IMR-90 (cell line): Measurements from ENCODE around the gene PRF1. TPM values are rescaled to one million over a fixed set of nuclear protein-coding genes. Genes with fewer than 3 reads are reported as not detected.

Source experiments
- ATAC-seq: fragments of 200-7000 bp; cut with Tn5 transposase; 2 replicates; pipeline ENCODE4 v1.9.1; 2020; ENCODE audit warnings: low read depth, mild to moderate bottlenecking, moderate library complexity
- BruUV-seq: library from RNA; stranded (reverse); fragments of 400-500 nt; replicated peaks from 2 replicates; lab custom pipeline; 2021; lab: Mats Ljungman, UMichigan
- CTCF ChIA-PET: fragments of 300-600 bp; formaldehyde crosslinking; extraction: SDS; loops from one replicate; lab custom pipeline; 2021; ENCODE audit warnings: antibody characterized with exemption; lab: Yijun Ruan, JAX
- POLR2A ChIA-PET: fragments of 300-600 bp; sonication (Branson Sonifier 250); formaldehyde crosslinking; loops from one replicate; lab custom pipeline; 2022; ENCODE audit warnings: antibody characterized with exemption; ENCODE audit not compliant: unreplicated experiment; lab: Charles Lee
- DNase-seq: peaks from one replicate; pipeline ENCODE4 v3.0.0; 2013
- H2AFZ ChIP-seq: replicated peaks from 2 replicates; pipeline ENCODE3; 2013; ENCODE audit warnings: low read length, mild to moderate bottlenecking; ENCODE audit not compliant: poor library complexity
- H2AK5ac ChIP-seq: 2 replicates; pipeline ENCODE4 v1.6.1; 2013; ENCODE audit warnings: low read depth, low read length, inconsistent platforms
- H2AK9ac ChIP-seq: replicated peaks from 2 replicates; pipeline ENCODE3; 2013; ENCODE audit warnings: mild to moderate bottlenecking, low read depth, low read length, moderate library complexity; ENCODE audit not compliant: poor library complexity
- H2BK120ac ChIP-seq: 2 replicates; pipeline ENCODE4 v1.6.1; 2013; ENCODE audit warnings: low read depth, low read length, inconsistent platforms
- H2BK15ac ChIP-seq: 3 replicates; pipeline ENCODE4 v1.6.1; 2013; ENCODE audit warnings: low read depth, low read length, inconsistent platforms
- H2BK20ac ChIP-seq: 2 replicates; pipeline ENCODE4 v1.6.1; 2013; ENCODE audit warnings: low read depth, mild to moderate bottlenecking, inconsistent platforms, low read length, moderate library complexity
- H2BK5ac ChIP-seq: 2 replicates; pipeline ENCODE4 v1.6.1; 2013; ENCODE audit warnings: mild to moderate bottlenecking, low read depth, low read length, inconsistent platforms; ENCODE audit not compliant: poor library complexity, severe bottlenecking
- H3K14ac ChIP-seq: replicated peaks from 2 replicates; pipeline ENCODE4 v1.6.1; 2013; ENCODE audit warnings: low read depth, low read length, inconsistent platforms
- H3K18ac ChIP-seq: 2 replicates; pipeline ENCODE4 v1.6.1; 2013; ENCODE audit warnings: low read depth, low read length, control low read depth
- H3K23ac ChIP-seq: 2 replicates; pipeline ENCODE4 v1.6.1; 2013; ENCODE audit warnings: low read depth, low read length, inconsistent platforms
- H3K27ac ChIP-seq: 2 replicates; pipeline ENCODE4 v1.5.1; 2013; ENCODE audit warnings: mild to moderate bottlenecking, control low read depth, low read length; ENCODE audit not compliant: insufficient read depth
- H3K27me3 ChIP-seq: 2 replicates; pipeline ENCODE4 v1.6.1; 2013; ENCODE audit warnings: low read length; ENCODE audit not compliant: control insufficient read depth, insufficient read depth
- H3K36me3 ChIP-seq: 2 replicates; pipeline ENCODE4 v1.6.1; 2013; ENCODE audit warnings: low read length, mixed read lengths; ENCODE audit not compliant: control insufficient read depth, insufficient read depth
- H3K4ac ChIP-seq: 2 replicates; pipeline ENCODE4 v1.6.1; 2013; ENCODE audit warnings: low read depth, low read length, inconsistent platforms
- H3K4me1 ChIP-seq: 2 replicates; pipeline ENCODE4 v1.6.1; 2013; ENCODE audit warnings: low read length, mixed read lengths; ENCODE audit not compliant: control insufficient read depth, insufficient read depth
- H3K4me2 ChIP-seq: 2 replicates; pipeline ENCODE4 v1.6.1; 2013; ENCODE audit warnings: low read depth, mild to moderate bottlenecking, control low read depth, low read length, moderate library complexity
- H3K4me3 ChIP-seq: 2 replicates; pipeline ENCODE4 v1.5.1; 2013; ENCODE audit warnings: low read depth, mild to moderate bottlenecking, control low read depth, low read length, moderate library complexity; ENCODE audit not compliant: insufficient read depth
- H3K56ac ChIP-seq: 2 replicates; pipeline ENCODE4 v1.6.1; 2013; ENCODE audit warnings: low read length, inconsistent platforms; ENCODE audit not compliant: insufficient read depth; ENCODE audit errors: extremely low read depth
- H3K79me1 ChIP-seq, 2 experiments: 2 replicates each; pipeline ENCODE4 v1.6.1; 2013; ENCODE audit warnings: low read length in 2 of 2, inconsistent platforms in 1 of 2, low read depth in 1 of 2
- H3K9ac ChIP-seq: 2 replicates; pipeline ENCODE4 v1.6.1; 2013; ENCODE audit warnings: low read depth, low read length, control low read depth
- H3K9me1 ChIP-seq: 2 replicates; pipeline ENCODE4 v1.6.1; 2013; ENCODE audit warnings: low read length, inconsistent platforms; ENCODE audit not compliant: insufficient read depth
- H3K9me3 ChIP-seq: 2 replicates; pipeline ENCODE4 v1.6.1; 2013; ENCODE audit warnings: low read length; ENCODE audit not compliant: control insufficient read depth, insufficient read depth
- H4K20me1 ChIP-seq: 2 replicates; pipeline ENCODE4 v1.6.1; 2013; ENCODE audit warnings: low read length, inconsistent platforms; ENCODE audit not compliant: insufficient read depth
- H4K5ac ChIP-seq: 2 replicates; pipeline ENCODE4 v1.6.1; 2013; ENCODE audit warnings: mild to moderate bottlenecking, low read depth, low read length, control low read depth
- H4K8ac ChIP-seq, 2 experiments: 2 replicates each; pipeline ENCODE4 v1.6.1; 2013; ENCODE audit warnings: low read depth in 2 of 2, low read length in 2 of 2, control low read depth in 1 of 2, inconsistent platforms in 1 of 2
- H4K91ac ChIP-seq: 2 replicates; pipeline ENCODE4 v1.6.1; 2013; ENCODE audit warnings: low read depth, low read length, inconsistent platforms; ENCODE audit not compliant: insufficient read depth
- BHLHE40 ChIP-seq: fragments of 150-350 bp; IDR thresholded peaks from 2 replicates; pipeline ENCODE4 v1.6.1; 2016; ENCODE audit warnings: mild to moderate bottlenecking, low read depth, low read length
- CEBPB ChIP-seq: IDR thresholded peaks from 2 replicates; pipeline ENCODE4 v1.6.1; 2012; ENCODE audit warnings: low read depth, low read length, improper control_type of control experiment
- CHD1 ChIP-seq: IDR thresholded peaks from 2 replicates; pipeline ENCODE4 v1.6.1; 2012; ENCODE audit warnings: low read depth, low read length, improper control_type of control experiment
- FOS ChIP-seq: fragments of 150-350 bp; IDR thresholded peaks from 2 replicates; pipeline ENCODE4 v1.6.1; 2016; ENCODE audit warnings: low read depth, low read length
- MAFK ChIP-seq: IDR thresholded peaks from 2 replicates; pipeline ENCODE4 v1.6.1; 2012; ENCODE audit warnings: low read depth, low read length, improper control_type of control experiment
- MXI1 ChIP-seq: IDR thresholded peaks from 2 replicates; pipeline ENCODE4 v1.6.1; 2012; ENCODE audit warnings: low read depth, mild to moderate bottlenecking, low read length, moderate library complexity, borderline replicate concordance
- NFE2L2 ChIP-seq: fragments of 150-350 bp; IDR thresholded peaks from 2 replicates; pipeline ENCODE4 v1.6.1; 2016; ENCODE audit warnings: low read depth, mild to moderate bottlenecking, low read length
- POLR2A ChIP-seq: IDR thresholded peaks from 2 replicates; pipeline ENCODE4 v1.6.1; 2012; ENCODE audit warnings: mild to moderate bottlenecking, low read depth, low read length
- RCOR1 ChIP-seq: IDR thresholded peaks from 2 replicates; pipeline ENCODE4 v1.6.1; 2012; ENCODE audit warnings: mild to moderate bottlenecking, low read length, improper control_type of control experiment; ENCODE audit not compliant: insufficient replicate concordance
- RFX5 ChIP-seq: IDR thresholded peaks from 2 replicates; pipeline ENCODE4 v1.8.0; 2012; ENCODE audit warnings: low read depth, mild to moderate bottlenecking, low read length, moderate library complexity
- WGBS, 2 experiments: methylation state at CpG; one replicate each; pipeline versions ENCODE4 v1.1.5 to v1.1.7; 2013; ENCODE audit warnings: missing lambda C conversion rate in 2 of 2; ENCODE audit not compliant: insufficient read length in 1 of 2; ENCODE audit errors: extremely low coverage in 2 of 2; 5-methylcytosine and 5-hydroxymethylcytosine counted together
- dilution Hi-C: fragments of 300-500 bp; cut with HindIII; formaldehyde crosslinking; loops from one replicate; pipeline ENCODE4 v1.14.3; 2018; ENCODE audit warnings: low sequenced_read_pairs; ENCODE audit not compliant: unreplicated experiment
- in situ Hi-C: fragments of 300-500 bp; cut with MboI; formaldehyde crosslinking; loops from 3 replicates; pipeline ENCODE4 v1.14.3; 2019; ENCODE audit warnings: low sequenced_read_pairs, inconsistent platforms, mixed read lengths
- intact Hi-C: fragments of 100-400 bp; cut with micrococcal nuclease; formaldehyde crosslinking; loops from 2 replicates; pipeline ENCODE4 v1.10.0; 2022
- polyA plus RNA-seq, 3 experiments: library from polyadenylated mRNA; depleted of rRNA; stranded (reverse); fragments of >200 nt; gene quantifications; 2 replicates each; pipeline ENCODE4 v1.2.3, GENCODE V29; 2012; ENCODE audit warnings: low replicate concordance in 1 of 3
- total RNA-seq: library from RNA; depleted of rRNA; stranded (reverse); fragments of >200 nt; gene quantifications from 2 replicates; pipeline ENCODE4 v1.2.3, GENCODE V29; 2012
- TF ChIP-seq, protein P1 (sequence below): conservative IDR thresholded peaks from 2 replicates; pipeline ENCODE4 v1.5.1; 2012; ENCODE audit warnings: mild to moderate bottlenecking, low read depth, low read length, improper control_type of control experiment
- TF ChIP-seq, protein P2 (sequence below): fragments of 150-350 bp; IDR thresholded peaks from 2 replicates; pipeline ENCODE4 v1.6.1; 2017; ENCODE audit warnings: mild to moderate bottlenecking, antibody characterized with exemption, low read length, low read depth

The PRF1 gene
- total and polyA plus RNA-seq, 2 of the 4 experiments (the other 2 are of a cell fraction): not detected

DNA sequence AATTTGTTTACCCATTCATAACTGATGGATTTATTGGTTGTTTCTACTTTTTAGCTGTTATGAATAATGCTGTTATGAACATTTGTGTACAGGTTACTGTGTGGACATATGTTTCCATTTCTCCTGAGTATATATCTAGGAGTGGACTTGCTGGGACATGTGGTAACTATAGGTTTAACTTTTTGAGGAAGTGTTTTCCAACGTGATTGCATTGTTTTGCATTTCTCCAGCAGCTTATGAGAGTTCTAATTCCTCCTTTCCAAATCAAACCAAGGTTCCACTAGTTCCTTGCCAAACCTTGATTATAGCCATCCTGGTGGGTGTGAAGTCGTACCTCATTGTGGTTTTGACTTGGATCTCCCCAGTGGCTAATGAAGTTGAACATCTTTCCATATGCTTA lies 2.6 kb upstream of the PRF1 start:
- no peak overlapping the region for H3K4me3 ChIP-seq
- H4K5ac ChIP-seq: no peak overlapping the region
- in situ Hi-C loops (no loop called here), intact Hi-C loops (no loop called here), dilution Hi-C loops (no loop called here)
- no peak overlapping the region for H3K4ac ChIP-seq
- H2AFZ ChIP-seq: no peak overlapping the region
- H3K18ac ChIP-seq: no peak overlapping the region
- DNase-seq (no peak), ATAC-seq (no peak)
- H4K8ac ChIP-seq: no peak overlapping the region
- H3K4me1 ChIP-seq: no peaks in the 10 kb centered on the region
- no peak overlapping the region for H2AK9ac ChIP-seq
- no peak overlapping the region for H3K14ac ChIP-seq
- H3K36me3 ChIP-seq: no peaks in the 10 kb centered on the region
- no peak overlapping the region for H4K91ac ChIP-seq
- peaks cover 19% of the 10 kb centered on the region for H3K27me3 ChIP-seq
- no peaks in the 10 kb centered on the region for H4K20me1 ChIP-seq
- H2AK5ac ChIP-seq: no peak overlapping the region
- no CpG with 5 or more reads among the region's 2 CpGs for WGBS, 2 experiments
- CTCF ChIA-PET: no interaction called here
- H3K9me3 ChIP-seq: peaks cover 1% of the 10 kb centered on the region; the same call in 1 of the 2 replicates
- H3K9me1 ChIP-seq: no peaks in the 10 kb centered on the region
- BruUV-seq: no TSS peak
- POLR2A ChIA-PET: interaction anchor here (0.5 kb wide), 1 partner anchor 86 kb away, joined by 3 read pairs; no protein-coding TSS in a partner anchor
- no peak overlapping the region for H3K4me2 ChIP-seq
- H2BK20ac ChIP-seq: no peak overlapping the region
- H3K79me1 ChIP-seq: no peaks in the 10 kb centered on the region
- TF ChIP-seq, protein P1, sequence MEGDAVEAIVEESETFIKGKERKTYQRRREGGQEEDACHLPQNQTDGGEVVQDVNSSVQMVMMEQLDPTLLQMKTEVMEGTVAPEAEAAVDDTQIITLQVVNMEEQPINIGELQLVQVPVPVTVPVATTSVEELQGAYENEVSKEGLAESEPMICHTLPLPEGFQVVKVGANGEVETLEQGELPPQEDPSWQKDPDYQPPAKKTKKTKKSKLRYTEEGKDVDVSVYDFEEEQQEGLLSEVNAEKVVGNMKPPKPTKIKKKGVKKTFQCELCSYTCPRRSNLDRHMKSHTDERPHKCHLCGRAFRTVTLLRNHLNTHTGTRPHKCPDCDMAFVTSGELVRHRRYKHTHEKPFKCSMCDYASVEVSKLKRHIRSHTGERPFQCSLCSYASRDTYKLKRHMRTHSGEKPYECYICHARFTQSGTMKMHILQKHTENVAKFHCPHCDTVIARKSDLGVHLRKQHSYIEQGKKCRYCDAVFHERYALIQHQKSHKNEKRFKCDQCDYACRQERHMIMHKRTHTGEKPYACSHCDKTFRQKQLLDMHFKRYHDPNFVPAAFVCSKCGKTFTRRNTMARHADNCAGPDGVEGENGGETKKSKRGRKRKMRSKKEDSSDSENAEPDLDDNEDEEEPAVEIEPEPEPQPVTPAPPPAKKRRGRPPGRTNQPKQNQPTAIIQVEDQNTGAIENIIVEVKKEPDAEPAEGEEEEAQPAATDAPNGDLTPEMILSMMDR: no peak
- TF ChIP-seq, protein P2, sequence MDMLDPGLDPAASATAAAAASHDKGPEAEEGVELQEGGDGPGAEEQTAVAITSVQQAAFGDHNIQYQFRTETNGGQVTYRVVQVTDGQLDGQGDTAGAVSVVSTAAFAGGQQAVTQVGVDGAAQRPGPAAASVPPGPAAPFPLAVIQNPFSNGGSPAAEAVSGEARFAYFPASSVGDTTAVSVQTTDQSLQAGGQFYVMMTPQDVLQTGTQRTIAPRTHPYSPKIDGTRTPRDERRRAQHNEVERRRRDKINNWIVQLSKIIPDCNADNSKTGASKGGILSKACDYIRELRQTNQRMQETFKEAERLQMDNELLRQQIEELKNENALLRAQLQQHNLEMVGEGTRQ: no peak
- TF ChIP-seq NFE2L2 (no peak), RCOR1 (no peak), FOS (no peak), RFX5 (no peak), CHD1 (no peak), CEBPB (no peak), MXI1 (no peak), POLR2A (no peak), MAFK (no peak), BHLHE40 (no peak)
- H3K9ac ChIP-seq: no peak overlapping the region
- H2BK120ac ChIP-seq: no peak overlapping the region
- H2BK15ac ChIP-seq: no peak overlapping the region
- H3K27ac ChIP-seq: no peak overlapping the region
- H2BK5ac ChIP-seq: no peak overlapping the region
- no peak overlapping the region for H3K23ac ChIP-seq
- no peak overlapping the region for H3K56ac ChIP-seq
